GM21723 (cell line): ENCODE results near the gene TMEM229B.

Experiments
- ATAC-seq: cut with Tn5 transposase; IDR thresholded peaks from one replicate; pipeline ENCODE4 v1.9.1; 2021; ENCODE audit warnings: mild to moderate bottlenecking, moderate library complexity; ENCODE audit not compliant: unreplicated experiment

TMEM229B gene

DNA sequence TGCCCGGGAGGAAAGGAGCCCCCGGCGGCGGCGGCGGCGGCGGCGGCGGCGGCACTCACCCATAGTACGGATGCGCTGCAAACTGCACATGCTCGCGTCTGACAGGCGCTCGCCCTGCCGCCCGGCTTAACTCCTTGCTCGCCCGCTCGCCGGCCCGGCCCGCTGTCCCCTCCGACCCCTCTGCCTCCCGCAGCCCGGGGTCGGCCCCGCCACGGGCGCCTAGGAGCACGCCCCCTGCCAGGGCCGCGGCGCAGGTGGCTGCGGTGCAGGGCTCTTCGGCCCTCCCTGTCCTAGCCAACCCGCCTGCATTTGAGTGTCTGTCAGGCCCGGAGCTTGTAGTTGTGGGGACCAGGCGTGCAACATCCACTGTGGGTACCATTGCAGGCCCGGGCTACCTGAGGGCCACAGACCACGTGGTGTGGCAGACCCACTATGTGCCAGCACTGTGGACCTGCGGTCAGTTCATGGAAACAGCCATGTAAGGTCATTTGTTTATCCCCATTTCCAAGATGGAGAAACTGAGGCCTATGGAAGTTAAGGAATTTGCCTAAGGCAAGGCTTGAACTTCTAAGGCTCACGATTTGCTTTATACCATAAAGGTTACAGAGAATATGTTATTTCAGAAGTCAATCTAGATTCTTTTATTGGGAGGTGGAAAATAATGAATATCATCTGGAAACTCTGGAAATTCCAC is 27.0 kb upstream of the TMEM229B start:
- peak; percentile 69 for ATAC-seq

GRCh38 chr14:67514650-67515385 is 26.3 kb upstream of the TMEM229B start:
- peak; percentile 48 for ATAC-seq

DNA sequence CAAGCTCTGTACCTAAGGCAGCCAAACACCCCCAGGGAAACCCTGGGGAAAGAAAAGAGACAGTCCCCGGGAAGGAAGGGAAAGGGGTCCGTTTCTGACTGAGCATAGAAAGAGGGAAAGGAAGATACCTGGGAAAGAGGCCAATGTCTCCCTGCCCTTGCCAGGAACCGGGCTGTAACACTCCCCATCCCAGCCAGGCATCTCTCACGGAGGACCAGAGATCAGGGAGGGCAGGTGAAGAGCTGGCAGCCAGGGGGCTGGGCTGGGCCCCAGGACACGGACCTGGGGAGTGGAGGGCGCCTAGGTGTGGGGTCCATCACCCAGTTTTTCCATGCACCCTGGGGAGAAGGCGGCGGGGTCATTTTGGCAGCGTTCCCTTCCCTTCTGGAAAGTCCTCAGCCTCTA is 25.7 kb upstream of the TMEM229B start:
- ATAC-seq: no peak

DNA sequence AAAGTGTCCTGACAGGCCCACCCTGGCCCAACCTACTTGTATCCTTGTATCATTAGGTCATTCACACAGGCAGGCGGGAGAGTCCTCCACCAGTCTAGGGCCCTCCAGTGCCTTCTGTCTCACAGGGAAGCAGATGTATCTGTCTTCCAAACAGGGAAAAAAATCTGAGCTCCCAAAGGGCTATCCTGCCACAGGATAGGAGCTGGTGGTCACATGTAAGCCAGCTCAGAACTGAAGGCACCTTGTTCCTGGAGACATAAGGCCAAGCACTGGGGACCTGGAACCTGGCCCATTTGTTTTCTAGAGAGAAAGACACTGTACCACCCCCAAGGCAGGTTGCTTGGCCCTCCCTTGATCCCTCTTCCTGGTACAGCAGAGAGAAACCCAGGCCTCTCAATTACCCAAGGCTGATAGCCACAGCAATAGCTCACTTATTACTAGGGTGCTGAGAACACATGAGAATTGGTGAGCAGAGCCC is 25.1 kb upstream of the TMEM229B start:
- ATAC-seq: no peak

DNA sequence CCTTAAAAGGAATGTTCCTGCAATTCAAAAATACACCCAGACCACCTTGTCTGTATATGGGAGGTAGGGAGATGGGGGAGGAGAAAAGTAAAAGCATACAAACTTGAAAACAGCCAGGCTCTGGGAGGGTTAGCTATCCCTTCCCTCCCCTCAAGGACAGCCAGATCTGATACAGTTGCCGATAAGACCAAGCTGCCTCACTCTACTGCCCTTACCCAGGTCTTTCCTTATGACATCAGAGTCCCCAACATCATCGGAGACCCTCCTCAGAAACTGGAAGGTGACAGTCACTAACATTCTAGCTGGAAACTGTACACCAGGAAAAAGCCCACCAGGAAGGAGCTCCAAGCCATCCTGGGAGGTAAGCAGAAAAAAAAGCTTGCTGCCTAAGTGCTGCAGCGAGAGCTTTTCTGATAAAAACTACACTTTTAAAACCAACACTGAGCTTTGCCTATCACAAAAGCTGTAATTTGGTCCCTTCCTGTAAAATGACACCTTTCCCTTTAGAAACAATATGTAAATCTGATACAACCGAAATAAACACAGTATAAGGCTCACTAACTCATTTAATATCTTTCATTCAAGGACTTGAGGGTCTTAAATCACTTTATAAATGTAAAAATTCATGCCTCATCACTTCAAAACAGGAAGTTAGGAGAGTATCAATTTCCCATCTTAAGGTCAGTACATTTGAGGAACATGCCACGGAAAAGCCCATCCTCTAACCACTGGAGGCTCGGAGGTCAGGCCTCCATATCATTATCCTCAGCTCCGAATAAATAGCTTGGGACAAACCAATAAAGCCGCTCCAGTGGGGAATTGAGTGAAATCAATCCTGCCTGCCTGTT is 24.2 kb upstream of the TMEM229B start:
- no peak for ATAC-seq

- ATAC-seq: no peak
Measured at GRCh38 chr14:67510836-67511235, 22.3 kb upstream of the TMEM229B start.

GRCh38 chr14:67510121-67510520 is 21.6 kb upstream of the TMEM229B start:
- ATAC-seq: no peak

GRCh38 chr14:67508956-67509355 is 20.4 kb upstream of the TMEM229B start:
- ATAC-seq: no peak

DNA sequence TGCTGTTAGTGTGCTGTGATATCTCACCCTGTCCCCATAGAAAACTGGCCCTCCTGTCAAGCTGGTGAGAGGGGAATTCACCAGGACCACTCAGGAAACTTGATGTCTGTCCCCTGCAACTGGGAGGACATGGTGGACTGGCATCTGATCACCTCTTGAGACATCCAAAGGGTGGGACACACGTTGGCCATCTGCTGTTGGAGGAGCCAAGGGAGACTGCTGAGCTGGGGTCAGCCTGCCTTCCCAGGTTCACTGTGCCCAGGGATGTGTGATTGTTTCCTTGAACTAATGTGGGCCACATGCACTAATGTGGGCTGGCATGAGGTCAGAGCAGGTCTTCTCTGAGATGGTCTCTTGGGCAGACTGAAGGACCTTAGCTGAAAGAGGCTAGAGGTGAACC is 16.7 kb upstream of the TMEM229B start:
- no peak for ATAC-seq

DNA sequence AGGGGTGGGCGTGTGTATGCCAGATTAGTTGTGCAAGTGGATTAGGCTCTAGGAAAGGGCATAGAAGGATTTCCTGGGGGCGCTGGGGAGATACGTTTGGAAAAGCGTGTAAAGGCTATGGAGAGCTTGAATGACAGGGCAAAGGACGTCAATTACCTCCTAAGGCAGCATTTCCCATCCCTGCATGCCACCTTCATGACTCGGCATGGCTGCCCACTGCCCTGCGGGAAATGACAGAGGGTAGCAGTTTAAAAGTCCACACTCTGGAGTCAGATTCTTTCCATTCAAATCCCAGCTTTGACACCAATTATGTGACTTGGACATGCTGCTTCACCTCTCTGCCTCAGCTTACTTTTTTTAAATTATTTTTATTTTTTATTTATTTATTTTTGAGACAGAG is 14.8 kb upstream of the TMEM229B start:
- ATAC-seq: no peak

DNA sequence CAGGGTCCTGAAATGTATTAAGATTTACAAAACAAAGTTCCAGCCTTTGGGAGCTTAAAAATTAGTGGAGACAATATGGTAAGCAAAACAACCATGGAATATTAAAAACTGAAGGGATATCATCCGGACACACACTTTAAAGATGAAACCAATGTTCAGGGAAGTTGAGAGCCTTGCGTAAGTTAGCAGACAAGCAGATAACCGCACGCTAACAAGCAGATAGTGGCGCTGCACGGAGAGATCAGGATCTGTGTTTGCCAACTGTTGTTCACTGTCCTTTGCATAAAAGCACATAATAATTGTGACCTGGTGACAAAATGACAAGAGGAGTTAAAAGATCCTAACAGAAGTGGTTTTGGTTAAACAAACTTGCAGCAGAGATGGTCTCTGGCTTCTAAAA is 14.3 kb upstream of the TMEM229B start:
- ATAC-seq: no peak

DNA sequence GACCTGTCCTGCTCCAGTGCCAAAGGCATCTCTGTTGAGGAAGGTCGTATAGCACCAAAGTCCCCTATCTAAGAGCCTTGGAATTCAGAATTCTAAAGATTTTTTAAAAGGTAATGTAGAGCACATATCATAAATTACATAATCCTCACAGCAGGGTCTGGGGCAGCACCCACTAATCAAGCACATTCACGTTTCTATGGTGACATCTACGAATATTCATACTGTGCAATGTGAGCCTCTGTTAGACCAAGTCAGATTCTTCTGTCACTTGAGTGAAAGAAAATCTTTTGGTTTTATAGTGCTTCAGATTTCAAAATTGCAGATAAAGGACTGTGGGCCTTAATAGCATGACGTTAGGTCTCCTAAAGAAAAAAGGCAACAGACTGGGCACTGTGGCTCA is 13.1 kb upstream of the TMEM229B start:
- no peak for ATAC-seq

- no peak for ATAC-seq
Measured at GRCh38 chr14:67500981-67501380, 12.5 kb upstream of the TMEM229B start.

DNA sequence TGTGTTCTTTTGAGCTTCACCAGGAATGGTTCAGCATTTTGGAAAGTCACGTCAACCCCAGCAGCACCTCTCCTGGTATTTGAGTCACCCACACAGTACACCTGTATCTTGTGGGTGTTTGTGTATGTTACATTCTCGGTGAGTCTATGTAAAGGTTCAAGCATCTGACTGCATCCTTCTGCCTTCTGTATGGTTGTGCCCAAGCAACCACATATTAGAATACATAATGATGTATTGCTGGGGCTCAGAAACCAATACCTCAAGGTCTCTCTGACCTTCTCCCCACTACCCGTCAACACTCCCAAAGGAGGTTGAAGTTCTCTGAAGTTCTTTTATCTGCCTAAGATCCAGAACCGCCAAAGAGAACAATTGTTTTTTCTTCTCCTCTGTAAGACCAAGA is 9.2 kb upstream of the TMEM229B start:
- ATAC-seq: no peak

DNA sequence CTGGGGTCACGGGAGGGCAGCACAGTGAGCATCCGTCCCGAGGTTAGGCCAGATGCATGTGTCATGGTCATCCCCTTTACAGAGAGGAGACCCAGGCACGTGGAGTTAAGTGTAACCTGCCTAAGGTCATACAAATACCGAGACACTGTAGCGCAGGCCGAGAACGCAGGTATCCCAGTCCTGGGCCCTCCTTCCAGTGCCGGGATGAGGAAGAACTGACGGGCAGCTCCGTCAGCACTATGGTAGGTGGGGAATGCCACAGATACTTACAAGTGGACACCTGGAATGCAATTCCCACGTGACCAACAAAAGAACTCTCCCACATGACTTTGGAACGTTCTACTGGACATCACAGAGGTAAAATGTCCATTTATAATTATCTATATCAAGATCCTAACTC is 8.7 kb upstream of the TMEM229B start:
- no peak for ATAC-seq

GRCh38 chr14:67495827-67496226 is 7.3 kb upstream of the TMEM229B start:
- ATAC-seq: no peak

DNA sequence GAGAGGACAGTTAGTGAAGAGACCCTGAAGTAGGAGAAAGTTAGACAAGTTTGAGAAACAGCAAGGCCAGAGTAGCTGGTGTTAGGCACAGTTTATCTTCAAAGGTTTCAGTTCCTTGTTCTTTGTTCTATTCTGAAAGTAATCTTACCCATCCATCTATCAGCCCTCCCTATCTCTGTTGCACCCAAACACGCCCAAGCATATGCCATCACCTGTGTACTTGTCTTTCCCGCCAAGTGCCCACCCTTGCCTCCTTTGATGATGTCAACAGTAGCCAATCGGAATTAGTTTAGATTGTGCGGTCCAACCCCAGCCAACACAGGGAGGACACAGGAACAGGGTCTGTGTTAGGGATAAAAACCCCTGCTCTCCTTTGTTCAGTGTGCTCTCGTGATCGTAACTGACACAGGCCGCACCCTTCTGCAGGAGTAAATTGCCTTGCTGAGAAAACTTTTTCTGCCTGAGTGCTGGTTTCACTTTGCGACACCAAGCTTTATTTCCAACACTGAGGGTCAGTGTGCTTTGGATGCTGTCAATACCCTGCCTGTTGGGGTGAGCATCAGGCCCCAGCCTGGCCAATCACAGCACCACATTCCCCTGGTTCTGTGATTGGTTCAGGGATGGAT is 4.7 kb upstream of the TMEM229B start:
- ATAC-seq: peak; percentile 30

DNA sequence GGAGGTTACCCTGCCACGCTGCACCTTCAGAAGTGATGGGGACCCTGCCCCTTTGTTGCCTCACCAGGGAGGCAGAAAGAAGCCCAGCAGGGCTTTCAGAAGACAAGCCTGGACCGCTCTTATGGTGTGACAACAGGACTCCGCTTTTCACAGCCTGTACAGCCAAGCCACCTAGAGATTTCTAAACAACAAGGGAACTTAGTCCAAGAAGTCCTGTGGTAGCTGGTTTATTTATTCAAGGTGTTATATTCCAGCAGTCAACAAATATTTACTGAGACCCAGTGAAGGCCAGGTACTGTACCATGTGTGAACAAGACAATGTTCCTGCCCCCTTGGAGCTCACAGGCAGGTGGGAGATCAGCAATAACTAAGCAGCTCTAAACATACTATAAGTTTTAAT is 4.0 kb upstream of the TMEM229B start:
- ATAC-seq: no peak

- no peak for ATAC-seq
Measured at GRCh38 chr14:67491741-67492507, 3.4 kb upstream of the TMEM229B start.

- no peak for ATAC-seq
Measured at GRCh38 chr14:67491285-67491684, 2.8 kb upstream of the TMEM229B start.
